HG03460 (cell line): Measurements from ENCODE around the gene CNOT6L.
"Not testable (repeated sequence)": the region's sequence is repeated elsewhere in the genome, so short reads cannot be mapped to it uniquely, and the experiment has no call there.

ENCODE experiments used
- ATAC-seq: cut with Tn5 transposase; IDR thresholded peaks from one replicate; pipeline ENCODE4 v1.9.1; 2021; ENCODE audit not compliant: unreplicated experiment

Gene CNOT6L

DNA sequence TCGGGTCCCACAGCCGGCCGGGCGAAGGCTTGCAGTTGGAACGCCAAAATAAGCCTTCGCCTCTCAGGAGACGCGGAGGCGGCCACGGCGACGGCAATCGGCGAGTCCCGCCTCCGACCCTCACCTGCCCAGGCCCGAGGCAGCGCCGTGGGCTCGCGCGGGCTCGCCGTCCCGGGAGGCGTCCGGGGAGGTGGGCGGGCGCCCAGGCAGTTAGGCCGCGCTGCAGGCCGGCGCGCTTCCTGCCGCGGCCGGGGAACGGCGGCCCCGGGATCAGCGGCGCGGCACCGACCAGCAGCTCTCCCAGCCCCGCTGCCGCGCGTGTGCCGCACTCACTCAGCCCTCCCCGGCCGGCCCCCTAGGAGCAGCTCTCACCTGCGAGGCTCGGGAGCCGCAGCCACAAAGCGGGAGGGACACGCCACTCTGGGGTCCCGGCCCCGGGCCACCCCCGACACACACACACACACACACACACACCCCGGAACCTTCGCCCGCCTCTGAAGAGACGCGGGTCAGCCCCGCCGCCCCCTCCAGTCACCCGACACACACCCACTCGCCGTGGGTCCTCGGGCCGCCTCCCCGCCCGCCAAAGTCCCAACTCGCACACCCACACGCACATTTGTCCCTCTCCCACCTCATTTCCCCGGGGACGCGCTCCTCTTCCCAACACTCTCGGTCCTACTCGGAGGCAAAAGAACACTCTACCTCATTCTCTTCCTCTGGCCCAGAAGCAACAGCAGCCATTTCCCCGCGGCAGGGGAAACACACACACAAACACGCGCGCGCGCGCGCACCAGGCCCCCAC lies at the start of gene CNOT6L:
TSS of gene CNOT6L (minus strand) at position 767 of the 802 bp plus-strand sequence. CDS start at position 707, 60 bp downstream.
- ATAC-seq = peak; percentile 18

DNA sequence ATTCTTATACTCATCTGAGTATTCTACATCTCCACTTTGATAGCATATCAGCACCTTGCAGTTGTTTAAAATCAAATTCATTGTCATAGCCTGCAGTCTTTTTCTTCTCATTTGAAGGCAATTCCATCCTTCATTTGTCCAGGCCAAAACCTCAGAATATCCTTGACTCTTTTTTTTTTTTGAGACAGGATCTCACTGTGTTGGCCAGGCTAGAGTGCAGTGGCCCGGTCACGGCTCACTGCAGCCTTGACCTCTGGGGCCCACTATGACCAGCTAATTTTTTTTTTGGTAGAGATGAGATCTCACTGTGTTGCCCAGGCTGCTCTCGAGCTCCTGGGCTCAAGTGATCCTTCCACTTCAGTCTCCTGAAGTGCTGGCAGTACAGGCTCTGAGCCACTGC lies 46.1 kb upstream of the CNOT6L start:
- no peak for ATAC-seq

DNA sequence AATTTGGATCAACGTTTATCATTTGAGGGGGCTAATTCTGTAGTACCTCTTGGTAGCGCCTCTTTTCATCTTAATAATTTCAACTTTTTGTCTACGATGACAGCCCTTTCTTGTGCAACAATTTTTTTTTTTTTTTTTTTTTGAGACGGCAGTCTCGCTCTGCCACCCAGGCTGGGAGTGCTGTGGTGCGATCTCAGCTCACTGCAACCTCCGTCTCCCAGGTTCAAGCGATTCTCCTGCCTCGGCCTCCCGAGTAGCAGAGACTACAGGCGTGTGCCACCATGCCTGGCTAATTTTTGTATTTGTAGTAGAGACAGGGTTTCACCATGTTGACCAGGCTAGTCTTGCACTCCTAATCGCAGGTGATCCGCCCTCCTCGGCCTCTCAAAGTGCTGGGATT lies 44.2 kb upstream of the CNOT6L start:
- ATAC-seq = not testable (repeated sequence)

DNA sequence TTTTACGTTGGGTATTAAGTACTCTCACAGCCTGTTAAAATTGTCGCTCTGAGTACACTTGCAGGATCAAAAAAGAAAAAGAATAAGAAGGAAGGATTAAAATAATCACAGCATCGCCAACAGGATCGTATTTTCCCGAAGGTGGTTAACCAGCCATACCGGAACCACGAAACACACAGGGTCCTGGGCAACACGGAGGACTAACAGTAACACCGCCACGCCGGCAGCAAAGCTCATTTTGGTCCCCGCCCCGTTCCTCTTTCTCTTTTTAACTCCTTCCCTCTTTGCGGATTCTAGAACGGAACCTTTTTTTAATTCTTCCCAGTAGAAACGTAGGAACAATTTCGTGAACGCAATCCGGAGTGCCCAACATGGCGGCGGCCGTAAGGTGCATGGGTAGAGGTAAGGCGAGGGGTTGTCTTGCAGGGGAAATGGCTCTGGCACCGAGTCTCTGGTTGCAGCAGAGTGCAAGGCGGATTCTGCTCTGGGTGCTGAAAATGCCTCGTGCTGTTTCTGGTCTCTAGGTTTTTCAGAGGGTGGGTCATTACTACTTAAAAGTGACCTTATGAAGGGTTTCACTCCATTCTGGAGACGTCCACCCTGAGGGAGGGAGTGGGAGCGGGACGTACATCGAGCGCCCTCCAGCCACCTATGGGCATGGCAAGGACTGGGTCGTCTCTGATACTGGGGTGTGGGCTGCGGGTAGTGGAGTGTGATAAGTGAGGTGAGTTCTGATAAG lies 43.5 kb upstream of the CNOT6L start, which contains the start of gene MRPL1:
TSS of gene MRPL1 (plus strand) at position 353 of the 739 bp plus-strand sequence. CDS start at position 372, 19 bp downstream.
- peak; percentile 81 for ATAC-seq

DNA sequence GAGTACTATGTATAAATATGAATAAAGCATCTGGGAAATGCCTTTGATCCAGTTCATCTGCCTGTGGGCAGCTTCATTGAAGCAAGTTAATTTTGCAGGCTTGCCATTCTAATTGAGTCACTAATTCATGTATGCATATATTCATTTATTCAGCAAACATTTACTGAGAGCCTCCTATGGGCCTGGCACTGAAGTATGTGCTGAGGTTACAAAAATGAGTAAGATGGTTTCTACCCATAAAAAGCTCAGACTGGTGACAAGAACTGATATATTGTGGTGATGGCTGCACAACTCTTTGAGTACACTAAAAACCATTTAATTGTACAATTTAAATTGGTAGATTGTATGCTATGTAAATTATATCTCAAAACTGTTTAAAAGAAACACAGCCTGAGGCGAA lies 42.3 kb upstream of the CNOT6L start:
- ATAC-seq = no peak

DNA sequence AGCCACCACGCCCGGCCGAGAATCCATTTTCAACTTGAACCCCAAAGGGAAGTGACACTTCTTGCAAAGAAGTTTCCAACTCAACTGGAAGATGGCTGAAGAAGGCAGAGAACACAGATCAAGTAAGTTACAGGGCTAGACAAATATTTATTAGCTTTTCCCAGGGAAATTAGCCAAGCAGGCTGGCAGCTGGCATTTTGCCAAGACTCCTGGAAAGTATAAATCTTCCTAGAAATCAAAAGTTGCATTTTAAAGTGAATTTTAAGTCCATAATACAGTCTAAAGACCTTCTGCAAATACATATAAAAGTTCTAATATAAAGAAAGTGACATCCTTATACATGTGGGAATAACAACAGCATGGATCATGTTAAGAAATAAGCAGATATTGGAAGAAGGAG lies 40.1 kb upstream of the CNOT6L start:
- ATAC-seq = no peak

DNA sequence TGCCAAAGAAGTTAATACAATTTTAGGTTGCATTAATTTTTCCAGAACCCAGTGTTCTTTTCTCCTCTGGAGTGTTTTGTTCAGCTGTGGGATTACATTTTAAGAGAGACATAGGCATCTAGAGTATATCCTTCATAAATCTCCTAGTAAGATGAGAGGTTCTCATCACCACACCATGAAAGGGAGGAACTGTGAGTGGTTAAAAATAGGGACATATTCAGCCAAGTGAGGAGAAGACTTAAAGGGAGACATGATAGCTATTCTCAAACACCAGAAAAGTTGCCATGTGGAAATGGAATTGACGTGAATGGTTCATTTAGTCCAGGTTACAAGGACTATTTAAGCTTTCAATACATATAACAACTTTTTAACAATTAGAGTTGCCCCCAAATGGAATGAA lies 37.0 kb upstream of the CNOT6L start:
- no peak for ATAC-seq

DNA sequence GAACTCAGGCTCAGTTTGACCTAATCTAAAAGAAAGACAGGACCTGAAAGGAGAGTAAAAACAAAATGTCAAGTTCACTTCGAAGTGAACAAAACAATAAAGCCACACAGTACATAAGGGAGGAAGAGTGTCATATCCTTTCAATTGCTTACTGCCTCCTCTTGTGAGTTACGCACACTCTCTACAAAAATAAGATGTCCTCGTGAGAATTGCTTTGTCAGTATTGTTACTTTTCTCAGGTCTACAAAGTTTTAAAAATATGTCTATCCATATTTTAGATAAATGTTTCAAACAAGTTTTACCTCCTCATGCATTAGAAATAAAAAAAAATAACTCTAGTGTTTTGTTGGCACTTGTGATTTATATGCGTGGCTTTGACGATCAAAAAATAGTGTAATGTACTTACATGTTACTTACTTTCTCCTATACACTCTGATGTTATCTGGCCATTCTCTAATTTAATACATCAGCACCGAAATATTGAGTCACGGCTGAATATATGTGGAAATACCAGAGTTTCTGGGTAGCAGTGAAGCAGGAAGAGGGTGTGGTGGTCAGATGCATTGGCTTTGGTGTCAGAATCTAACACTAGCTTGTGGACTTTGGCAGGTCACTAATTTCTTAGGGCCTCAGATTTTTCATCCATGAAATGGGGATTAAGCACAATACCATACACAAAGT lies 35.4 kb upstream of the CNOT6L start:
- no peak for ATAC-seq

DNA sequence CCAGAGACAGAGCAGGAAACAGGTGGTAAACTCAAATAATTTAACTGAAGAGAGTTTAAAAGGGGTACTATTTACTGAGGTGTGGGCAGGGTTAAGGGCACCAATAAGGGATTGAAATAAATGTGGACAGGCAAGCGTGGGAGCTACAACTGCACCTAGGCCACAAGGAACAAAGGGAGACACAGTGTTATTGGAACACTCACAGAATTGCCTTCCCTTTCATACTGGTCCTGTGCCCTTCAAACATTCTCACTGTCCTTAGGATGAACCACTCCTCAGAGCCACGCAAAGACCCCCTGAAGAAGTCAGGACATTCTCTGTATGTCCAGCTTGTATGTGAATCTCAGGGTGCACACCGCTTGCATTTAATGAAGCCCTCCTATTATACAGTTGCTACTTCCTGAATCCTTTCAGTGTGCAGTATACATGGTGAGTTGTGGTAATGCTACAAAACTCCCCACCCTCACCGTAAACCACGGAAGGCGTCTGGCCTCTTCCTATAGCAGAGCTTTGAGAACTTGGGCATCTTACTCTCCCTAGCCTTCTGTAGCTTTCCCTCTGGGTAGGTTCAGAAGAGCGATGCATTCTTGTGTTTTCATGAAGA lies 33.8 kb upstream of the CNOT6L start:
- peak; percentile 88 for ATAC-seq

DNA sequence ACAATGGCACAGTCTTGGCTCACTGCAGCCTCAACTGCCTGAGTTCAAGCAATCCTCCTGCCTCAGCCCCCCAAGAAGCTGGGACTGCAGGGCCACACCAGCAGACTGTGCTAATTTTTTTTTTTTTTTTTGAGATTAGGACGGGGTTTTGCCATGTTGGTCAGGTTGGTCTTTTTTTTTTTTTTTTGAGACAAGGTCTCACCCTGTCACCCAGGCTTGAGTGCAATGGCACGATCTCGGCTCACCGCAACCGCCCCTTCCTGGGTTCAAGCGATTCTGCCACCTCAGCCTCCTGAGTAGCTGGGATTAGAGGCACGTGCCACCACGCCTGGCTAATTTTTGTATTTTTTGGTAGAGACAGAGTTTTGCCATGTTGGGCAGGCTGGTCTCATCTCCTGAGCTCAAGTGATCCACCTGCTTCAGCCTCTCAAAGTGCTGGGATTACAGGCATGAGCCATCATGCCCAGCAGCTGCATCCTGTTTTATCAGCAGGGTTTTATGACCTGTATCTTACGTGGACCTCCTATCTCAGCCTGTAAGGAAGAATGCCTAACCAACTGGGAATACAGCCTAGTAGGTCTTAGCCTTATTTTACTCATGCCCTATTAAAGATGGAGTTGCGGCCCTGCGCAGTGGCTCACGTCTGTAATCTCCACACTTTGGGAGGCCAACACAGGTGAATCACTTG lies 30.3 kb upstream of the CNOT6L start:
- no peak for ATAC-seq

DNA sequence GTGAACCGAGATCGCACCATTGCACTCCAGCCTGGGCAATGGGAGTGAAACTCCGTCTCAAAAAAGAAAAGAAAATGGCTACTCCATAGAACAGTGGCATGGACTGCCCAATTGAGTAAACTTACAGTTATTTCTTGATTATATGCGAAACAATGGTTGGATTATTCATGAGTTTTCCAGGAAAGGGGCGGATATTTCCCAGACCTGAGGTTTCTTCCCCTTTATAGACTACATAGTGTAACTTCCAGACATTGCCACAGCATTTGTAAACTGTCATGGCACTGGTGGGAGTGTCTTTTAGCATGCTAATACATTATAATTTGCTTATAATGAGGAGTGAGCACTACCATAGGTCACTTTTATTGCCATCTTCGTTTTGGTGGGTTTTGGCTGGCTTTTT lies 29.3 kb upstream of the CNOT6L start:
- no peak for ATAC-seq

DNA sequence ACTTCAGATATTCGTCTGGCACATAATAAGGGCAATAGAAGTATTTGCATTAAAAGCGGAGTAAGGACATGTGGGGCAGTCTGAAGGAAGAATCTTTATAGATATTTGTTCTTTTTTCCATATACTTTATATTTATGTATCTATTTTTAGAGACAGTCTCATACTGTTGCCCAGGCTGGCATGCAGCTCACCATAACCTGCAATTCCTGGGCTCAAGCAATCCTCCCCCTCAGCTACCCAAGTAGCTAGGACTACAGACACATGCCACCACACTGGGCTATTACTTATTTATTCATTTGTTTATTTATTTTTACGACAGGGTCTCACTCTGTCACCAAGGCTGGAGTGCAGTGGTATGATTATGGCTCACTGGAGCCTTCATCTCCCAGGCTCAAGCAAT lies 26.8 kb upstream of the CNOT6L start:
- ATAC-seq = no peak

DNA sequence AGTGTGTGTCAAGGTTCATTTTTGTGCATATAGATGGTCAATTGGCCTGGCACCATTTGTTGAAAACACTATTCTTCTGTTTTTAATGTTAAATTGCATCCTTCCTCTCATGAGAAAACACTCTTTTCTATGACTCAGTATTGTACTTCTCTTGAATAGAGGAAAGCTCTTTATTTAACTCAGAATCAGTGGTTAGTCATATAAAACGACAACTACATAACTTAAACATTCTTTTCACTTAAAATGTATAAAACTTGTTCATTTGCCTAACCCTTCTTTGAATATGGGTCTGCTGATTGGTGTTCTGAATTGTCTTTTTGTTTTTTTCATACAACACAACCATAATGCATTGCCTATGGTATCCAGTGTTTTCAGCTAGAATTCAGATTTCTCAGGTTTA lies 26.2 kb upstream of the CNOT6L start:
- ATAC-seq = no peak

DNA sequence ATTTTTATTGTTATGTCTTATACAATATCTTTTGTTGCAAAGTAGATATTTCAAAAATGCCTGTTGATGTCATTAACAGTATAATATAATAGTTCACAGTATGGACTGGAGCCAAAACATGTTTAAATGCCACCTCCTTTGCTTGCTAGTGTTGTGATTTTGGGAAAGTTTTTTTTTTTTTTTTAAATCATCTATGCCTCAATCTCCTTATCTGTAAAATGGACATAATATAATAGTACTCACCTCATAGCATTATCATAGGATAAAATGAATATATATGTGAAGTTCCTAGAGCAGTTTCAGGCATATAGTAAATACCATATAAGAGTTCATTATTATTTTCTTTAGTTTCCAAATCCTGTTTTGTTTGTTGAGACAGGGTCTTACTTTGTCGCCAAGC lies 25.2 kb upstream of the CNOT6L start:
- no peak for ATAC-seq

DNA sequence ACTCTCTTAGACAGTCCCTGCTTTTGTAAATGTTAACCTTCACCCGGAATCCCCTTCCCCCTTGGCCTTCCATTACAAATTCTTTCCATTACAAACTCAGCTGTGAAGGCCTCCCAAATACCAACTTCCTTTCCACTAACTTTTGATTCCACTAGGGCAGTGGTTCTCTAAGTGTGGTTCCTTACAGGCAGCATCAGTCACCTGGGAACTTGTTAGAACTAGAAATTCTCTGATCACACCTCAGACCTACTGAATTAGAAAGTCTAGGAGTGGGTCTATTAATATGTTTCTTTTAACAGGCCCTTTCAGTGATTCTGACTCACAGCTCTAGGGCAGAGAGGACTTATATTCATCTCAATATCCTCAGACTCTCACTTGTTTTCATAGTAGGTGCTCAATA lies 24.5 kb upstream of the CNOT6L start:
- ATAC-seq = no peak

DNA sequence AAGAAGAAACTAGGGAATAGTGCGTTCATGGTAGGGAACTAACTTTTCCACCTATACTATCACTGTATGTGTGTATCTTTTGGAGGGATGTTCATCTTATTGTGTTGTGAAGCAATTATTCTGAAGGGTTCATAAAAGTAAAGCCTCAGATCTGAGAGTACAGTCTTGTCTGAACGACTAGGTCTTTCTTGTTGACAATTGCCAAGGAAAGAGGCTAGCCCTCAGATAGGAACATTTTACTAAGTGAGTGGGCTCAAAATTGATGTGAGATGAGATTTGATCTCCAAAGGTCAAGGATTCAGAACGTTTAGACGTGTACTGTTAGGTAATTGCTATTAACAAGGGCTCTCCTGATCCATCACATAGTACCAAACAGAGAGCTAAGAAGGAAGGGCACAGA lies 15.2 kb upstream of the CNOT6L start:
- no peak for ATAC-seq

DNA sequence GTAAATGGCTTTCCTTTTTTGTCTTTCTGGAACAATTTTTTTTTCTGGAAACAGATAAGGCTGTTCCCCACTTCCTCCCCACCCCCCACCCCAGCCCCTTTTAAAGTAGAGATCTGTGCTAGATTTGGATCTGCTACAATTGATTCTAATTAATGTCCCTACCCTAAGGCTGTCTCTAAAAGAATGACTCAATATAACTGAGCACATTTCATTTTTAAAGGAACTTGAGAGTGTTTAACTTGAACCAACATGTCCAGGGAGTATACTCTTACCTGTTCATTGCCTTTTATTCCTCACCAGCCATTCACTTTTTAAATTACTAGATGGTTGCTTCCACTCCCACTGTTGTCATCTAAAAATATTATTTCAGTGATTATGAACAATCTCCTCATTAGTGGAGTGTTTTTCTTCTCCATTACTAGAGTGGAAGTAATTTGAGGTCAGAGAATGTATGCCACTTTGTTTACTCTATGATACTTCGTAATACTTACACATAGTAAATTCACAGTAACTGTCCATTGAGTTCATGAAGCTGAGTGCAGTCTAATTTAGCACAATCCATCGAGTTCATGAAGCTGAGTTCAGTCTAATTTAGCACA lies 14.1 kb upstream of the CNOT6L start:
- no peak for ATAC-seq

DNA sequence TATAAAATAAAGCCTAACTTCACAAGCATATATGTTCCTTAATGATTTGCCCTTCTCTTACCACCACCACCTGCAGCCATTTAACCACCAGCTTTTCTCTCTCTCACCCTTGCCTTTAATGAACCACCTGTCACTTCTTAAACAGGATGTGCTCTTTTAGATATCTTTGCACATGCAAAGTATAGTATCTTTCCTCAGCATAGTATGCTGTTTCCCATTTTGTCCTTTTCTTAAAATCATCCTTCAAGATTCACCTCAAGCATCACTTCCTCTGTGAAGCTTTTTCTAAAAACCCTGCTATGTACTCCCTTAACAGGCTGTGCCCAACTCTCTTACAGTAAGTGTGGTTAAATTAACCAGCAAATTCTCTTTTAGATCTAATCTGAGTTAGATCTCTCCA lies 8.2 kb upstream of the CNOT6L start:
- peak; percentile 87 for ATAC-seq

DNA sequence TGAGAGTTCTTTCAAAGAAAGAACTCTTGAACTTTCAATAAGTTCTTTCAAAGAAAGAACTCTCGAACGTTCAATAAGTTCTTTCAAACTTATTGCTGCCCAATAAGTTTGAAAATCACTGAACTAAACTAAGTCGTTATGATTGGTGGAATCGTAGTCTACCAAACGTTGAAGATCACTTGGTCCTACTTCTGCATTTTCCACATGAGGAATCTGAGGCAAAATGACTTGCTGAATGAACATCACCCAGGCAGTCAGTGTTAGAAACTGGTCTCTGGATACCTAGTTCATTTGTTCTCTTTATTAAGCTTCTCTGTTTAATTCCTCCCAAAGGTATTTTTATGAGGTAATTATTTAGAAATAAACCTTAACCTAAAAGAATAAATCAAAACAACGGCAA lies 7.1 kb upstream of the CNOT6L start:
- no peak for ATAC-seq

DNA sequence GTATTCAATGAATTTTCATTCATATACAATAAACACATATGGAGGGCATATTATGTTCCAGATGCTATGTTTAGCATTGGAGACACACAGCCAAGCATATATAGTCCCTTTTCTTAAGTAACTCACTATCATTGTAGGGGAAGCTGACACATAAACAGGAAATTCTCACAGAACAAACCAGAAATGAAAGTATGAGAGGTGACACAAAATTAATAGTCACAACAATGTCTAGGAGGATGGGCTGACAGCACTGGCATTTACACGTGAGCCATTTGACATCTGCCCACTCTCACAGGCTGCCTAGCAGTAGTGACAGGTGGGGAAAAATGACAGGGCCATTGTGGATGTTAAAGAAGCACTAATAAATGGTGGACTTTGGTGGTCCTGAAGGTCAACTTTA lies 2.6 kb upstream of the CNOT6L start:
- ATAC-seq = no peak
